Measurements from ENCODE around the gene NBAS.
"Not testable (repeated sequence)": the region's sequence is repeated elsewhere in the genome, so short reads cannot be mapped to it uniquely, and the experiment has no call there.

The NBAS gene

GRCh38 chr2:15271941-15272542 is 289.1 kb downstream of the NBAS start:
- H3K4me3 Mint-ChIP-seq = no peak overlapping the region
- H3K27me3 Mint-ChIP-seq = no peaks in the 10 kb centered on the region
- ATAC-seq = no peak
- H3K4me1 Mint-ChIP-seq = no peaks in the 10 kb centered on the region
- H3K36me3 Mint-ChIP-seq = peaks cover 61% of the 10 kb centered on the region
- no peaks in the 10 kb centered on the region for H3K9me3 Mint-ChIP-seq
- no peak overlapping the region for H3K27ac Mint-ChIP-seq

DNA sequence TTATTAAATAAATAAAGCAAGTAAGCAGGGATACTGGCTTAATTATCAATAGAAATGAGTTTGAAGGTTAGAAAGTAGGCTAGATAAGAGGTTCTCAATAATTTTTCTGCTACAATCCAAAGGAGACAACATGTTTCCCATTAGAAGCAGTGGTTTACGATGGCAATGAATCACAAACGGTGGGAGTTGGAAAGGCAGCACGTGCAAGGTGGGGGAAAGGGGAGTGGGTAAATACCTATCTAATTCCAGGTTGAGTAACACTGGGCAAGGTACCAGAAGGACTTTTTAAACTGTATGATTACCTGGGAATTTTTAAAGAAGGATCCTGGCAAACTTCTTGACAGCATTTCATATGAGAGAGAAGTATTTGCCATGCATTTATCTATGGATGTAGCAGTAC is 289.9 kb downstream of the NBAS start:
- H3K27ac Mint-ChIP-seq = no peak overlapping the region
- no peak for ATAC-seq
- H3K9me3 Mint-ChIP-seq = no peaks in the 10 kb centered on the region

DNA sequence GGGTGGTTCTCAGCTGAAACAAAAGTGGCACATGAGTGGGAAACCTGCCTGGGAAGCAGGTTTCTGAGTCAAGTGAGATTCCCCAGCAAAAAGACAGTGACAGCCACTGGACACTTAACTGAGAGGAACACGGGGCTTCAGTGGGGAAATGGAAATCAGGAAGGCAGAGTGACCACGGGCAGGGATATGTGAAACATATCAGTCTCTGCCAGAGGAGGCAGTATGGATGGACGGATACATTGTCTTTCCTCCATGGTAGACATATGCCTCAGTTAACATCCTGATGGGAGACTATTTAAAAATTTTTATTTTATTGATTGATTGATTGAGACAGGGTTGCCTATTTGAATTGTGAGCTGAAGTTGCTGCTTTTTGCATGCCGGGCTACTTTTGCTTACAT is 292.1 kb downstream of the NBAS start:
- H3K27me3 Mint-ChIP-seq = no peaks in the 10 kb centered on the region
- H3K9me3 Mint-ChIP-seq = no peaks in the 10 kb centered on the region
- H3K4me1 Mint-ChIP-seq = no peaks in the 10 kb centered on the region
- no peak overlapping the region for H3K27ac Mint-ChIP-seq
- no peak for ATAC-seq
- H3K4me3 Mint-ChIP-seq = no peak overlapping the region
- H3K36me3 Mint-ChIP-seq = peaks cover 74% of the 10 kb centered on the region

More for the DNA sequence above, 289.9 kb downstream of the NBAS start:
- no peaks in the 10 kb centered on the region for H3K4me1 Mint-ChIP-seq
- H3K36me3 Mint-ChIP-seq = peaks cover 66% of the 10 kb centered on the region
- H3K27me3 Mint-ChIP-seq = no peaks in the 10 kb centered on the region
- no peak overlapping the region for H3K4me3 Mint-ChIP-seq

- Mint-ChIP-seq H3K27ac (no peak overlapping the region), H3K4me1 (no peaks in the 10 kb centered on the region), H3K9me3 (no peaks in the 10 kb centered on the region), H3K4me3 (no peak overlapping the region), H3K27me3 (no peaks in the 10 kb centered on the region), H3K36me3 (peaks cover 72% of the 10 kb centered on the region)
- ATAC-seq = no peak
These were observed 295.2 kb downstream of the NBAS start for GRCh38 chr2:15265889-15266288.

GRCh38 chr2:15263976-15264685 is 297.0 kb downstream of the NBAS start:
- ATAC-seq = no peak
- H3K4me3 Mint-ChIP-seq = no peak overlapping the region
- peaks cover 78% of the 10 kb centered on the region for H3K36me3 Mint-ChIP-seq
- no peak overlapping the region for H3K27ac Mint-ChIP-seq
- H3K27me3 Mint-ChIP-seq = no peaks in the 10 kb centered on the region
- no peaks in the 10 kb centered on the region for H3K9me3 Mint-ChIP-seq
- no peaks in the 10 kb centered on the region for H3K4me1 Mint-ChIP-seq

DNA sequence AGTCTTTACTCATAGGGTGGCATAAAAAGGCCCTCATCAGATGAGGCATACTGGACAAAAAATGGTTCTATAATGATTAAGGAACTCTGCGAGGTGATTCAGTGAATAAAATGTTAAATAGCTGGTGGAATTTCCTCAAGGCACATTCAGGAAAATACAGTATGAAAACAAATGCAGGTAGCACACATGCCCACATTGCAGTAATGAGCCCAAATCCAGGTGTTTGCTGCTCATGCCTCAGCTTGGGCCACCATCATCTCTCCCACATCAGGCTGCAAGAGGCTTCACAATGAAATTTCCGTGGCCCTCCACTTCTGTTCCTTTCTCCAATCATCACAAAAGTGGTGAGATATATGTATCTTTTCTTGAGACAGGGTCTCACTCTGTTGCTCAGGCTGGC is 298.3 kb downstream of the NBAS start:
- H3K4me1 Mint-ChIP-seq = no peaks in the 10 kb centered on the region

DNA sequence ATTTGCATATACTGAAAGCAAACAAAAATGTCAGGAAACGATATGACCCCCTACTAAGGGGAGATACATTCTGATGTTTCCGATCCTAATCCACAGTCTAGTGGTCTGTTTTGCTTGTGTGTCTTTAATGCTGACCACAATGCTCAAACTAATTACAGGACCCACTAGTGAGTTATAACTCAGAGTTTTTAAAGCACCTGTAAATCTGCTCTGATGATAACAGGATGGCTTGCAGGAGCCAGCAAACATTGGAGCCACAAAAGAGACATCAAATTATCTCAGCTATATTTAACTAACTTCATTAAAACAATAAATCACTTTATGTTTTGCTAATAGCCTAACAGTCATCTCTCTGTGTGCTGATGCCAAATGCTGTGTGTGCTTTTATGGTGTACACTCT is 300.3 kb downstream of the NBAS start:
- no peaks in the 10 kb centered on the region for H3K9me3 Mint-ChIP-seq
- H3K36me3 Mint-ChIP-seq = peaks cover 69% of the 10 kb centered on the region
- H3K4me1 Mint-ChIP-seq = no peaks in the 10 kb centered on the region
- H3K27ac Mint-ChIP-seq = no peak overlapping the region
- no peaks in the 10 kb centered on the region for H3K27me3 Mint-ChIP-seq
- H3K4me3 Mint-ChIP-seq = no peak overlapping the region
- no peak for ATAC-seq

More for the DNA sequence above, 298.3 kb downstream of the NBAS start:
- ATAC-seq = no peak
- H3K9me3 Mint-ChIP-seq = no peaks in the 10 kb centered on the region
- no peaks in the 10 kb centered on the region for H3K27me3 Mint-ChIP-seq
- H3K36me3 Mint-ChIP-seq = peaks cover 71% of the 10 kb centered on the region
- H3K27ac Mint-ChIP-seq = no peak overlapping the region
- no peak overlapping the region for H3K4me3 Mint-ChIP-seq

DNA sequence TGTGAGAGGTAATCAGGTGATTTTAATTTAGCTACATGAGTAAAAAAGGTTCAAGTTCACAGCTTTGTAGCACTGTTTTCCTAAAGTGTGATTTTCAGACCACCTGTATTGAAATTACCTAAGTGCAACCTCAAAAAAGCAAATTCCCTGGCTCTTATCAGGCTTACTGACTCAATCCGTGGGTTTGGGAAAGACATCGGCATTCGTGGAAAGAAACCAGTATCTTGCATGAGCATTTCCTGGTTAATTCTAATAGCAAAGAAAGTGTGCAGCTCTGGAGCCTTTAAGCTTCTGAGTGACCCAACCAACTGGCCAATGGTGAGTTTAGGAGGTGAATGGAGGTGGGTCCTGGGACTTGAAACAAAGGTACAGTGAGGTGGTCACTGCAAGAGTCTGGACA is 300.9 kb downstream of the NBAS start:
- H3K9me3 Mint-ChIP-seq = peaks cover 3% of the 10 kb centered on the region

DNA sequence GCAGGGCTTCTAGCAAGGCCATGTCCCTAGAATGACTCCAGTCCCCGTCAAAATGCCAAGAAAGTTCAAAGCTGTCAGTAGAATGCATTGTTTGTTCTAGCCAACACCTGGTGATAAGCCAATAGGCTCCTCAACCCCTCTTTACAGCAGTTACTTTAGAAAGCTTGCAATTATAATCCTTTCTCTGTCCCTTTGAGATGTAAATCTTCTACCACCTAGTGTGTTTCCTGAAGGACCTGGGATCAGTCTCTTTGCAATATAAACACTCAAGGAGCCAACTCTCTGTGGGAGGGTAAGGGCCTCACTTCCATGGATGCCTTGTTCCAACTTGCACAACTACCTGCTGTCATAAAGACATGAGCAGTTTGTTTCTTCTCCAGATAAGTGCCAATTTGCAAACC is 301.8 kb downstream of the NBAS start:
- Mint-ChIP-seq H3K36me3 (peaks cover 62% of the 10 kb centered on the region), H3K27me3 (no peaks in the 10 kb centered on the region)
- ATAC-seq = no peak

More for the DNA sequence above, 300.9 kb downstream of the NBAS start:
- Mint-ChIP-seq H3K27ac (no peak overlapping the region), H3K4me1 (no peaks in the 10 kb centered on the region), H3K4me3 (no peak overlapping the region), H3K27me3 (no peaks in the 10 kb centered on the region), H3K36me3 (peaks cover 69% of the 10 kb centered on the region)
- ATAC-seq = no peak

GRCh38 chr2:15258385-15258784 is 302.7 kb downstream of the NBAS start:
- not testable (repeated sequence) for H3K27ac Mint-ChIP-seq, H3K4me3 Mint-ChIP-seq
- peaks cover 53% of the 10 kb centered on the region for H3K36me3 Mint-ChIP-seq

More for the DNA sequence above, 301.8 kb downstream of the NBAS start:
- H3K27ac Mint-ChIP-seq = no peak overlapping the region
- no peaks in the 10 kb centered on the region for H3K4me1 Mint-ChIP-seq
- no peak overlapping the region for H3K4me3 Mint-ChIP-seq
- peaks cover 5% of the 10 kb centered on the region for H3K9me3 Mint-ChIP-seq

GRCh38 chr2:15253835-15254286 is 307.3 kb downstream of the NBAS start:
- H3K27ac Mint-ChIP-seq = no peak overlapping the region
- H3K36me3 Mint-ChIP-seq = peaks cover 49% of the 10 kb centered on the region
- H3K9me3 Mint-ChIP-seq = peaks cover 12% of the 10 kb centered on the region
- no peak overlapping the region for H3K4me3 Mint-ChIP-seq
- no peak for ATAC-seq
- no peaks in the 10 kb centered on the region for H3K27me3 Mint-ChIP-seq
- H3K4me1 Mint-ChIP-seq = peaks cover 11% of the 10 kb centered on the region

More at GRCh38 chr2:15258385-15258784, 302.7 kb downstream of the NBAS start:
- H3K9me3 Mint-ChIP-seq, ATAC-seq, H3K27me3 Mint-ChIP-seq, H3K4me1 Mint-ChIP-seq: not testable (repeated sequence)

DNA sequence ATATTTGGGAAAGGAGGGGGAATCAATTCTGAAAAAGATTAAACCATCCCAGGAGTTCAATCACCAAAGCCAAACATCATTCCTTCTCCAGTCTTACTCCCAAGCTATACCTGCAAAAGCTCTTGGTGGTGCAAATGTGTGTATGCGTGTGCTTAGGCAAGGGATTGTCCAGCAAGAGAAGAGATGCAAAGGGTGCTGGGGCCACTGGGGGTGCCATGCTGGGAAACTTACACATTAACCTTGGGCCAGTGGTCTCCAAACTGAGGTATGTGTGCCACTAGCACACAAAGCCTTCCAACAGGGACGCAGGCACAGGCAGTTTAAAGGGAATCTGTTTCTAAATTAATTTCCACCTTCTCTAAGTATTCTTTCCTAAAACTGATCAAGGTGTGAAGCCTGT is 307.9 kb downstream of the NBAS start:
- H3K9me3 Mint-ChIP-seq = peaks cover 12% of the 10 kb centered on the region
- peaks cover 17% of the 10 kb centered on the region for H3K4me1 Mint-ChIP-seq
- H3K27me3 Mint-ChIP-seq = no peaks in the 10 kb centered on the region
- peaks cover 51% of the 10 kb centered on the region for H3K36me3 Mint-ChIP-seq
- no peak overlapping the region for H3K27ac Mint-ChIP-seq
- ATAC-seq = no peak
- no peak overlapping the region for H3K4me3 Mint-ChIP-seq

- no peak for ATAC-seq
- Mint-ChIP-seq H3K27me3 (no peaks in the 10 kb centered on the region), H3K36me3 (peaks cover 52% of the 10 kb centered on the region), H3K9me3 (peaks cover 12% of the 10 kb centered on the region), H3K4me1 (peaks cover 21% of the 10 kb centered on the region), H3K27ac (no peak overlapping the region), H3K4me3 (no peak overlapping the region)
These were observed 309.4 kb downstream of the NBAS start for GRCh38 chr2:15251753-15252152.

DNA sequence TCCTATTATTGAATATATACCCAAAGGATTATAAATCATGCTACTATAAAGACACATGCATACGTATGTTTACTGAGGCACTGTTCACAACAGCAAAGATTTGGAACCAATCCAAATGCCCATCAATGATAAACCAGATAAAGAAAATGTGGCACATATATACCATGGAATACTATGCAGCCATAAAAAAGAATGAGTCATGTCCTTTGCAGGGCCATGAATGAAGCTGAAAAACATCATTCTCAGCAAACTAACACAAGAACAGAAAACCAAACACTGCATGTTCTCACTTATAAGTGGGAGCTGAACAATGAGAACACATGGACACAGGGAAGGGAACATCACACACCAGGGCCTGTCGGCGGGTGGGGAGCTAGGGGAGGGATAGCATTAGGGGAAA is 310.2 kb downstream of the NBAS start:
- H3K4me3 Mint-ChIP-seq, ATAC-seq, H3K27me3 Mint-ChIP-seq, H3K27ac Mint-ChIP-seq: not testable (repeated sequence)
- H3K36me3 Mint-ChIP-seq = peaks cover 57% of the 10 kb centered on the region
- peaks cover 12% of the 10 kb centered on the region for H3K9me3 Mint-ChIP-seq
- peaks cover 21% of the 10 kb centered on the region for H3K4me1 Mint-ChIP-seq

GRCh38 chr2:15246870-15247269 is 314.3 kb downstream of the NBAS start:
- Mint-ChIP-seq H3K9me3 (peaks cover 8% of the 10 kb centered on the region), H3K36me3 (peaks cover 68% of the 10 kb centered on the region), H3K27me3 (no peaks in the 10 kb centered on the region), H3K4me1 (peaks cover 21% of the 10 kb centered on the region), H3K4me3 (no peak overlapping the region), H3K27ac (no peak overlapping the region)
- no peak for ATAC-seq

GRCh38 chr2:15243762-15244161 is 317.4 kb downstream of the NBAS start:
- ATAC-seq = no peak
- Mint-ChIP-seq H3K4me1 (peaks cover 9% of the 10 kb centered on the region), H3K4me3 (no peak overlapping the region), H3K9me3 (no peaks in the 10 kb centered on the region), H3K36me3 (peaks cover 59% of the 10 kb centered on the region), H3K27ac (no peak overlapping the region), H3K27me3 (no peaks in the 10 kb centered on the region)
